WTC11 (cell line): ENCODE data around the gene PRDX6. TPM values are rescaled to one million over a fixed set of nuclear protein-coding genes. Genes with fewer than 3 reads are reported as not detected.

Experiments
- ATAC-seq: fragments of 200-7000 bp; cut with Tn5 transposase; 2 replicates; pipeline ENCODE4 v1.10.0; 2021; ENCODE audit warnings: mild to moderate bottlenecking, moderate library complexity
- CTCF ChIA-PET: fragments of 300-600 bp; sonication (Branson Sonifier 250); formaldehyde crosslinking; loops from one replicate; lab custom pipeline; 2021; ENCODE audit warnings: antibody characterized with exemption; lab: Charles Lee
- POLR2A ChIA-PET: fragments of 350-600 bp; sonication (Branson Sonifier 250); formaldehyde crosslinking; loops from one replicate; lab custom pipeline; 2021; ENCODE audit warnings: antibody characterized with exemption; lab: Charles Lee
- DNase-seq: peaks from one replicate; pipeline ENCODE4 v3.0.0; 2021; ENCODE audit warnings: low spot score
- H3K27ac Mint-ChIP-seq: 2 replicates; pipeline ENCODE4 v1.8.0; 2021; ENCODE audit warnings: mixed read lengths
- H3K27me3 Mint-ChIP-seq: 2 replicates; pipeline ENCODE4 v1.8.0; 2021; ENCODE audit warnings: low read depth, mild to moderate bottlenecking, moderate library complexity, mixed read lengths
- H3K36me3 Mint-ChIP-seq: 2 replicates; pipeline ENCODE4 v1.8.0; 2021; ENCODE audit warnings: mixed read lengths
- H3K4me1 Mint-ChIP-seq: 2 replicates; pipeline ENCODE4 v1.8.0; 2022; ENCODE audit warnings: mixed read lengths
- H3K4me3 Mint-ChIP-seq: 2 replicates; pipeline ENCODE4 v1.8.0; 2021; ENCODE audit warnings: mild to moderate bottlenecking, moderate library complexity, mixed read lengths
- H3K9me3 Mint-ChIP-seq: 2 replicates; pipeline ENCODE4 v1.8.0; 2021; ENCODE audit warnings: mixed read lengths
- AFF4 ChIP-seq: sonication (generic); formaldehyde crosslinking; IDR thresholded peaks from 2 replicates; pipeline ENCODE4 v1.8.1; 2023; ENCODE audit warnings: mild to moderate bottlenecking, missing genetic modification reagents, borderline replicate concordance
- ATF1 ChIP-seq: sonication (generic); formaldehyde crosslinking; IDR thresholded peaks from 2 replicates; pipeline ENCODE4 v1.8.1; 2023; ENCODE audit warnings: mild to moderate bottlenecking, moderate library complexity, missing genetic modification reagents
- ATF3 ChIP-seq: sonication (generic); formaldehyde crosslinking; conservative IDR thresholded peaks from 2 replicates; pipeline ENCODE4 v1.8.1; 2022; ENCODE audit warnings: mild to moderate bottlenecking, missing genetic modification reagents
- ATF6 ChIP-seq: sonication (generic); formaldehyde crosslinking; IDR thresholded peaks from 2 replicates; pipeline ENCODE4 v1.8.1; 2023; ENCODE audit warnings: mild to moderate bottlenecking, missing genetic modification reagents
- CDX4 ChIP-seq: fragments of 250-450 bp; sonication (Bioruptor Pico); IDR thresholded peaks from 2 replicates; pipeline ENCODE4 v1.9.0; 2021; ENCODE audit warnings: moderate library complexity, mild to moderate bottlenecking, inconsistent platforms, borderline replicate concordance
- CREB1 ChIP-seq: sonication (generic); formaldehyde crosslinking; IDR thresholded peaks from 2 replicates; pipeline ENCODE4 v1.8.0; 2023; ENCODE audit warnings: mild to moderate bottlenecking, missing genetic modification reagents
- E2F5 ChIP-seq: sonication (generic); formaldehyde crosslinking; IDR thresholded peaks from 2 replicates; pipeline ENCODE4 v1.8.1; 2022; ENCODE audit warnings: mild to moderate bottlenecking, moderate library complexity, missing genetic modification reagents
- EMX1 ChIP-seq: fragments of 250-450 bp; sonication (Bioruptor Pico); IDR thresholded peaks from 2 replicates; pipeline ENCODE4 v1.8.0; 2021; ENCODE audit warnings: mild to moderate bottlenecking
- JAZF1 ChIP-seq: fragments of 250-450 bp; sonication (Bioruptor Pico); IDR thresholded peaks from 2 replicates; pipeline ENCODE4 v1.9.0; 2021; ENCODE audit warnings: moderate library complexity, mild to moderate bottlenecking, inconsistent platforms
- MAX ChIP-seq: sonication (generic); formaldehyde crosslinking; IDR thresholded peaks from 2 replicates; pipeline ENCODE4 v1.8.0; 2022; ENCODE audit warnings: mild to moderate bottlenecking, missing genetic modification reagents
- MLX ChIP-seq: sonication (generic); formaldehyde crosslinking; IDR thresholded peaks from 2 replicates; pipeline ENCODE4 v1.8.1; 2023; ENCODE audit warnings: mild to moderate bottlenecking, missing genetic modification reagents, moderate library complexity
- NFE2L1 ChIP-seq: sonication (generic); formaldehyde crosslinking; IDR thresholded peaks from 2 replicates; pipeline ENCODE4 v1.8.1; 2023; ENCODE audit warnings: missing genetic modification reagents
- NFYB ChIP-seq: sonication (generic); formaldehyde crosslinking; conservative IDR thresholded peaks from 2 replicates; pipeline ENCODE4 v1.8.0; 2022; ENCODE audit warnings: low read depth, missing genetic modification reagents
- OVOL2 ChIP-seq: fragments of 250-450 bp; sonication (Bioruptor Pico); IDR thresholded peaks from 2 replicates; pipeline ENCODE4 v1.9.0; 2021; ENCODE audit warnings: mild to moderate bottlenecking, borderline replicate concordance
- SOX15 ChIP-seq: fragments of 250-450 bp; sonication (Bioruptor Pico); IDR thresholded peaks from 2 replicates; pipeline ENCODE4 v1.9.0; 2021; ENCODE audit warnings: mild to moderate bottlenecking
- STAT6 ChIP-seq: sonication (generic); formaldehyde crosslinking; conservative IDR thresholded peaks from 2 replicates; pipeline ENCODE4 v1.8.1; 2023; ENCODE audit warnings: mild to moderate bottlenecking, low read depth, missing genetic modification reagents, moderate library complexity
- TEAD4 ChIP-seq: sonication (generic); formaldehyde crosslinking; IDR thresholded peaks from 2 replicates; pipeline ENCODE4 v1.8.0; 2022; ENCODE audit warnings: mild to moderate bottlenecking, missing genetic modification reagents
- ZNF138 ChIP-seq: sonication (generic); formaldehyde crosslinking; conservative IDR thresholded peaks from 2 replicates; pipeline ENCODE4 v1.8.1; 2022; ENCODE audit warnings: mild to moderate bottlenecking, moderate library complexity, missing genetic modification reagents
- ZNF263 ChIP-seq: sonication (generic); formaldehyde crosslinking; IDR thresholded peaks from 2 replicates; pipeline ENCODE4 v1.8.1; 2022; ENCODE audit warnings: low read depth, mild to moderate bottlenecking, moderate library complexity, missing genetic modification reagents
- ZNF423 ChIP-seq: fragments of 250-450 bp; sonication (Bioruptor Pico); IDR thresholded peaks from 2 replicates; pipeline ENCODE4 v2.1.2; 2022; ENCODE audit warnings: mild to moderate bottlenecking, moderate library complexity
- ZNF532 ChIP-seq: fragments of 250-450 bp; sonication (Bioruptor Pico); IDR thresholded peaks from 2 replicates; pipeline ENCODE4 v1.9.0; 2021; ENCODE audit warnings: mild to moderate bottlenecking, borderline replicate concordance
- ZNF671 ChIP-seq: fragments of 250-450 bp; sonication (Bioruptor Pico); IDR thresholded peaks from 2 replicates; pipeline ENCODE4 v1.8.0; 2021; ENCODE audit warnings: mild to moderate bottlenecking
- total RNA-seq: library from RNA; stranded (reverse); gene quantifications from 3 replicates; pipeline ENCODE4 v1.2.3, GENCODE V29; 2021

PRDX6 gene
- total RNA-seq, 1 experiment from 2014 or later = 538 TPM

GRCh38 chr1:173507847-173508209 lies 30.7 kb downstream of the PRDX6 start (continued):
- TF ChIP-seq AFF4 = no peak
- TF ChIP-seq ZNF532 = no peak
- TF ChIP-seq ZNF138 (CRISPR knock-in tag) = no peak
- TF ChIP-seq NFYB (CRISPR knock-in tag) = no peak
- TF ChIP-seq ATF3 (CRISPR knock-in tag) = no peak
- no peak for TF ChIP-seq OVOL2
- TF ChIP-seq CREB1 (CRISPR knock-in tag) = no peak
- TF ChIP-seq ZNF423 (CRISPR knock-in tag) = no peak
- no peak for TF ChIP-seq MLX (CRISPR knock-in tag)
- no peak for TF ChIP-seq EMX1 (CRISPR knock-in tag)
- no peak for TF ChIP-seq STAT6
- no peak for TF ChIP-seq ATF1 (CRISPR knock-in tag)

GRCh38 chr1:173508541-173508940 lies 31.4 kb downstream of the PRDX6 start:
- peaks cover 12% of the 10 kb centered on the region for H3K9me3 Mint-ChIP-seq
- no peaks in the 10 kb centered on the region; the same call in 1 of the 2 replicates for H3K27me3 Mint-ChIP-seq
- POLR2A ChIA-PET = no interaction called here
- peaks cover 2% of the 10 kb centered on the region for H3K36me3 Mint-ChIP-seq
- H3K4me3 Mint-ChIP-seq = no peak overlapping the region
- TF ChIP-seq NFE2L1 (CRISPR knock-in tag) = no peak
- TF ChIP-seq ATF6 (CRISPR knock-in tag) = no peak
- no peak for TF ChIP-seq ZNF138 (CRISPR knock-in tag)
- TF ChIP-seq SOX15 (CRISPR knock-in tag) = no peak
- TF ChIP-seq OVOL2 = no peak
- no peak for TF ChIP-seq ZNF671
- TF ChIP-seq E2F5 (CRISPR knock-in tag) = no peak
- no peak for TF ChIP-seq MAX
- TF ChIP-seq TEAD4 (CRISPR knock-in tag) = no peak
- no peak for TF ChIP-seq ZNF263 (CRISPR knock-in tag)
- TF ChIP-seq JAZF1 (CRISPR knock-in tag) = no peak
- TF ChIP-seq CDX4 (CRISPR knock-in tag) = no peak
- CTCF ChIA-PET = no interaction called here
- 0 out of 2 replicates have a peak overlapping the region, but pooled peaks have one; percentile 41 for H3K27ac Mint-ChIP-seq
- DNase-seq = no peak
- H3K4me1 Mint-ChIP-seq = peaks cover 31% of the 10 kb centered on the region
- ATAC-seq = no peak
